HG02610 (cell line): ENCODE results near the gene ITGA5.
"Not testable (repeated sequence)": the region's sequence is repeated elsewhere in the genome, so short reads cannot be mapped to it uniquely, and the experiment has no call there.

Experiments
- ATAC-seq: cut with Tn5 transposase; IDR thresholded peaks from one replicate; pipeline ENCODE4 v1.9.1; 2021; ENCODE audit warnings: mild to moderate bottlenecking, moderate library complexity; ENCODE audit not compliant: unreplicated experiment

Gene ITGA5

DNA sequence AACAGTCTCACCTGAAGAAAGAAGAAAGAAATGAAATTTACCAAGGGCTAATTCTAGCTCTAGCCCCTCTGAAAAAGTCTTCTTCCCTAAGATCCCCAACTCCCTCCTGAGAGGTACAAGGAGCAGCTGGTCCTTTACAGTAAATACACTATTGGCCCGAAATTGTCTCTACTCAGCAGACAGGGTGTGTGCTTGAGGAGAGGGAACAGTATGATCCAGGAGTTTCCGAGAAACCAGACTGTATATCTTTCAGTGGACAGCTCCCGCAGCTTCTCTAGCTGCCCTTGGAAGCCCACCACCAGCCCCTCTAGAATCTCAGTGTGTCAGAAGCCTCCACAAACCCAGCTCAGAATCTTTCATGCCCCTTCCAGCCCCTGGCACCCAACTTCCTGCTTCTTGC is 62.8 kb downstream of the ITGA5 start:
- no peak for ATAC-seq

DNA sequence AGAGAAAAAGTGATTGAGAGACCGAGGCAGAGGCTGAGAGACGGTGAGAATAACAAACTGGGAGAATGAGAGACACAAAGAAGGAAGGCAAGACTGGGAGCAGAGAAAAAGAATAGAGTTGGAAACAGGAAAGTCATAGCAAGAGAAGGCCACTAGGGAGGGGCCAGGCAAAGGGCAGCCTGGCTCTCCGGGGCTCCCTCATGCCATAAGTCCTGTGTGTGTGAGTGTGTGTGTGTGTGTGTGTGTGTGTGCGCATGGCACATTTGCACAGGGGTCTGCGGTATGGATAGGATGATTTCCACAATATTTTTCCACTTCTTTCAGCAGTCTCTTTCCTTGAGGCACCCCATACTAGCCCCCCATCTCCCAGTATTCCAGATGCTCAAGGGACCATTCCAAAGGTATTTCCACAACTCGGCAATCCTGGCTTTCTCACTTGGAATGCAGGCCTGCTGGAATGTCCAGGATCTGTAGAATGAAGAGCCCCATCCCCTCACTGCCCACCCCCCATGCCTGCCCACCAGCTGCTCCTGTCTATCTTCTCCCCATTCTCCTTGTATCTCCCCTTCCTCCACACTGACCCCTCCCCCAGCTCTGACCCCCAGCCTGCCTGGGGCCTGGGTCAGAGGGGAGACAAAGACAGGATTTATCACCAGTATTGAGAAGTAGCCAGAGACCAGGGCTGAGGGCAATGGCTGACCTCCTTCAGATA is 63.8 kb downstream of the ITGA5 start:
- ATAC-seq = no peak

DNA sequence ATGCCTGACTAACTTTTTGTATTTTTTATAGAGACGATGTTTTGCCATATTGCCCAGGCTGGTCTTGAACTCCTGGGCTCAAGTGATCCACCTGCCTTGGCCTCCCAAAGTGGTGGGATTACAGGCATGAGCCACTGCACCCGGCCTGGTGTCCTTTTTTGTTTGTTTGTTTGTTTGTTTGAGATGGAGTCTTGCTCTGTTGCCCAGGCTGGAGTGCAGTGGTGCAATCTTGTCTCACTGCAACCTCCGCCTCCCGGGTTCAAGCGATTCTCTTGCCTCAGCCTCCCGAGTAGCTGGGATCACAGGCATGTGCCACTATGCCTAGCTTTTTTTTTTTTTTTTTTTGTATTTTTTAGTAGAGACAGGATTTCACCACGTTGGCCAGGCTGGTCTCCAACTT is 64.8 kb downstream of the ITGA5 start:
- ATAC-seq = not testable (repeated sequence)

DNA sequence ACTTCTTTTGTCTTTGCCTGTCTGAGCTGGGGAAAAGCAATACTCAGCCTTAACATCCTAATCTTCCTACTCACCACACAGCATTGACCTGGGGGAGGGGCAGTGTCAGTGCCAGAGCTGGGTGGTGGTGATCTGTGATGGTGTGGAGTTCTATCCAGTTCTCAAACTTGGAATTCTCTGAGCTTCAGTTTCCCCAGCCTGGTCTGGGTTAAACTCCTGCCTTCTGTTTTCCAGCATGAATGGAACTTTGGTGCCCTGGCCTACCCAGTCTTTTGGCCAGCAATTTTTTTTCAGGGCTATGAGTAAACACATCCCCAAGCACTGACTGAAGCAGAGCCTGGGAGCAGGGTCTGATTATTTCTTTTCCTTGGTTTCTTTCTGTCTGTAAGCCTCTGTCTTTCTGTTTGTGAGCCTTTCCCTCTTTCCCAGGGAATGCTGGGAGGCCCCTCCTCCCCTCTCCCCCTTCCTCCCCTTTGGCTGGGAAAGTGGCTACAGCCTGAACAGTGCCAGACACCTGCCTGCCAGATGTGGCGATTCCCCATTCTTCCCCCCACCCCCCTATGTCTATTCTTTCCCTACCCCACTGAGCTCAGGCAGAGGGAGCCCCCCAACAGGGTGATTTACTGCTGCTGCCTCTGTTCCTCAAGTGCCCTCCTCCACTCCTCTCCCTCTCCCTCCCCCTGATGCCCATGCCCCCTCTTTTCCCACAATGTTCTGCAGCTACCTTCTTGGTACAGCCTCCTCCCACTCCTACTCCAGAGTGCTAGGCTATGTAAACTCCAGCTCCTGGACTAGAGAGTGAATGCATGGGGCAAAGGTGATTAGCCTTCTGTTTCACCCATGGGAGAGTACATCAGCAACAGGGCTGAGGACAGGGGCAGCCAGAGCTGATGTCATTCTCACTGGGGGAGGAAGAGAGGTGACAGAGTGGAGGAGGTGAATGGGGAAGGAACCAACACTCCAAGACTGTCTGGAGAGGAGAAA is 65.9 kb downstream of the ITGA5 start:
- ATAC-seq = no peak

DNA sequence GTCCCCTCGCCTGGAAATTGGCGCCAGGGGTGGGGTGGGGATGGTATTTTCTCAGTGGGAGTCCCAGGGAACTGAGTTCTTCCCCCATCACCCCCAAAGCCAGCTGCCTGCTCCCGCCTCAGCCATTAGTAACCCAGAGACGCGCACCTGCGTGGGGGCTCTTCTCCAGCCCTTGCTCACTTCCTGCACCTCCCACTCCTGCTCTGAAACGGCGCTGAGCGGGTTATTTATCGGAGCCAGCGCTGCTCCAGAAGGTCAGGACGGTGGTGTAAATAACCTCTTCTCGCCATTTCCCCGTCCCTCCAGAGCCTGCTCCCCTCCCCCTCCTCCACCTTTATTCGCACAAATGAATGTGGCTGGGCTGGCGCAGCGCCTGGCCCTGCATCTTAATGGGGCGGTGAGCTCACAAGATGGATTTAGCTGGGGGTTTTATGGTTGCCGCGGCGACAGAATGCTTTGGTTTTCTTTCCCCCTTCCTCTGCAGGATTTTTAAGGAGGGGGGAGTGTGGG is 67.0 kb downstream of the ITGA5 start:
- ATAC-seq = no peak

DNA sequence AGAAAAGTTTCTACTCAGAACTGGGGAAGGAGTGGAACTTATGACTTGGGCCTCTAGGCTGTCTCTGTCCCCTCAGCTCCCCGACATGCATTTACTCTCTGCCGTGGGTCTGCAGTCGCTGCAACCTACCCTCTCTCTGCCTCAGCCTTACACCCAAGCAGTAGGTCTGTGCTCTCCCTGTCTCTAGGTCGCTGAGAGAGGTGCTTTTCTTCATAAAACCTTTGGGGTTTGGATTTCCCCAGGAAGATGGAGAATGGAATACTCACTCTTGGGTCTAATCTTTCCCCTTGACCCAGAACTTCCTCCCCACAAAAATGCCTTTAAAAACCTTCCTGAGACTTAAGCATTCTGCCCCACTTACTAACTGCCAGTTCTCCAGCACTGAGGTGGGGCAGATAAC is 67.7 kb downstream of the ITGA5 start:
- ATAC-seq = no peak

DNA sequence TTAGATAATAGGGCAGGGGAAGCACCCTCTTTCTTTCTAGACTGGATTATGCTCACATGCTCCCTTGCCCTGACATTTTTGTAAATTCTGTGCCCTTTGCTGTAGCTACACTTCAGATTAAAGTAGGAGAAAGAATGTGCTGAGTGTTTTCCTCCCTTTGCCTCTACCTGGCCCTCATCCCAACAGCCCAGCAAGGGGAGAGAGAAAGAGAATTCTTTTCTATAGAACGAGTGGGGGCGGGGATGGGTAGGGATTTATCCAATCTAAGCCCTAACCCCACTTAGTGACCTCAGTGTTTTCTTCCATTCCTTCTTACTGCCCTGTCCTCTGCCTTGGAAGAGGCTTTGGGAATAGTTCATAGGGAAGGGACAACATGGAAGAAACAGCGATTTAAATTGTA is 68.3 kb downstream of the ITGA5 start:
- ATAC-seq = no peak

DNA sequence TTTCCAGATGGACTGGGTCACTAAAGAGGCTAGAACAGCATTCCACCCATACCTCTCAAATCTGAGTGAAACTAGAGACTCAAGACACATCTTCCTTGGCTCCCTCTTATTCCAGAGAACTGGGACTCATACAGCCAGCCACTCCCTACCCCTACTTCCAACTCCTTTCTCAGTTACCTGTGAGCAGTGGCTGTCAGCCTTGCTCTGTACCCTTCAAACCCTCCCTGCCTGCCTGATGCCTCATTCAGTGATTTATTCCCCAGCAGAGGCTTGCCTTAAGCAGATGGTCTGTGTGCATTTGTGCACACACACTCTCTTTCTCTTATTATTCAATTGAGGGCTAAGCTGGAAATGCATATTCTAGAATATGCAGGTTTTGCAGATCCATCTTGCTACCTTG is 69.4 kb downstream of the ITGA5 start:
- no peak for ATAC-seq

DNA sequence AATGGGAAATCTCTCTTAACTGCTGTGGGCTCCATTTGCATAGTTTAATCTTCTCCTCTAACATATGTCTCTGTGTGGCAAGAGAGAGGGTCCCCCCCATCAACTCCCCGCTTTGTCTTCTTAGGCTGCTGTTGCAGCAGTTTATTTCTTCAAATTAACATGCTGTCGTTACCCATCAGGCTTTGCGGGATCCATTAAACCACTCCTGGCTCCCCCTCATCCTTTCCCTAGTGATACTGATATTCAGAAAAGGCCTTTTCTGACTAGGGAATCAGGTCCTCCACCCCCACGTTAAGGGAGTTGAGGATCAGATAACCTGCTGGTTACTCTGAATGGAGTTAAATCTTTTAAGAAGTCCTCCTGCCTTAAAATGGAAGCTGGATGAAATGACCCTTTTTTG is 70.0 kb downstream of the ITGA5 start:
- ATAC-seq = no peak
